ENCODE results near the gene SUGCT.

SUGCT gene

DNA sequence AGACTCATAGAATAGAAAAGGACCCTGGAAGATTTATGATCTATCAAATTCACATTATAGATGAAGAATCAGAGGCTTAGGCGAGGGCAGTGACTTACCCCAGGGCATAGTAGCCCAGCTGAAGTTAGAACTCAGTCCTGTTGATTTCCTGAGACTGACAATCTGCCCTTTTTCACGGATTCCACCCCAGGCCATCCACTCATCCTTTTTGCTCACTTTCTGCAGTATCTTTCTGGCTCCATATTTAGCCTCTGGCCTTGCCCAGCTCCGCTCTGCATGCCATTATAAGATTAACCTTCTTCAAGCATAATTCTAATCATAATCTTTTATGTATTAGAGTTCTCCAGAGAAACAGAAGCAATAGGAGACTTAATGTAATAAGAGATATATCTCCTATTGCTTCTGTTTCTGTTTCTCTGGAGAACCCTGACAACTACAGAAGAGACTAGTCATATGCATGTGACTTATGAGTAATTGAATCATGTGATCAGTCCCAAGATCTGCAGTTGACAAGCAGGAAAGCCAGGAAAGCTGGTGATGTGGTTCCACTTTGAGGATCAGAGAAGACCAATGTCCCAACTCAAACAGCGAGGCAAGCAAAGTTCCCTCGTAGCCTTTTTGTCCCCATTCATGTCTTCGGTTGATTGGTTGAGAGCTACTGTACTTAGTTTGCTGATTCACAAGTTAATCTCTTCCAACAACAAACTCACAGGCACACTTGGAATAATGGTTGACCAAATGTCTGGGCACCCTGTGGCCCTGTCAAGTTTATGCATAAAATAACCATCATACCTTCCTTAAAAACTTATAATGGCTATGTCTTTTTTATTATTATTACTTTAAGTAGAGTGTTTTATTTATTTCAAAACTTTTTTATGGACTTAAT is 412.1 kb downstream of the SUGCT start:
- Histone ChIP-seq H3K79me2 (ENCODE audit: insufficient read depth, low read length) (no peaks in the 10 kb centered on the region), H3K27me3 (ENCODE audit: insufficient read depth, low read length, poor library complexity, severe bottlenecking) (no peaks in the 10 kb centered on the region), H3K9ac (ENCODE audit: low read depth, low read length, poor library complexity, severe bottlenecking) (no peak overlapping the region), H3K4me3 (ENCODE audit: low read length, poor library complexity, severe bottlenecking) (no peak overlapping the region), H3K4me1 (ENCODE audit: insufficient read depth, low read length, poor library complexity, severe bottlenecking) (peaks cover 23% of the 10 kb centered on the region), H2AFZ (ENCODE audit: low read length) (no peak overlapping the region), H3F3A (ENCODE audit: low read depth) (no peaks in the 10 kb centered on the region), H3K9me3 (ENCODE audit: insufficient read depth, low read depth, low read length) (no peaks in the 10 kb centered on the region), H3K36me3 (ENCODE audit: insufficient read depth, low read length) (no peaks in the 10 kb centered on the region), H3K9me2 (replicated peaks; ENCODE audit: low read depth, low read length) (no peaks in the 10 kb centered on the region), H3K4me2 (ENCODE audit: low read depth, low read length, poor library complexity, severe bottlenecking) (no peak overlapping the region), H4K20me1 (ENCODE audit: insufficient read depth, low read length, poor library complexity, severe bottlenecking) (no peaks in the 10 kb centered on the region)
- TF ChIP-seq, protein P1, sequence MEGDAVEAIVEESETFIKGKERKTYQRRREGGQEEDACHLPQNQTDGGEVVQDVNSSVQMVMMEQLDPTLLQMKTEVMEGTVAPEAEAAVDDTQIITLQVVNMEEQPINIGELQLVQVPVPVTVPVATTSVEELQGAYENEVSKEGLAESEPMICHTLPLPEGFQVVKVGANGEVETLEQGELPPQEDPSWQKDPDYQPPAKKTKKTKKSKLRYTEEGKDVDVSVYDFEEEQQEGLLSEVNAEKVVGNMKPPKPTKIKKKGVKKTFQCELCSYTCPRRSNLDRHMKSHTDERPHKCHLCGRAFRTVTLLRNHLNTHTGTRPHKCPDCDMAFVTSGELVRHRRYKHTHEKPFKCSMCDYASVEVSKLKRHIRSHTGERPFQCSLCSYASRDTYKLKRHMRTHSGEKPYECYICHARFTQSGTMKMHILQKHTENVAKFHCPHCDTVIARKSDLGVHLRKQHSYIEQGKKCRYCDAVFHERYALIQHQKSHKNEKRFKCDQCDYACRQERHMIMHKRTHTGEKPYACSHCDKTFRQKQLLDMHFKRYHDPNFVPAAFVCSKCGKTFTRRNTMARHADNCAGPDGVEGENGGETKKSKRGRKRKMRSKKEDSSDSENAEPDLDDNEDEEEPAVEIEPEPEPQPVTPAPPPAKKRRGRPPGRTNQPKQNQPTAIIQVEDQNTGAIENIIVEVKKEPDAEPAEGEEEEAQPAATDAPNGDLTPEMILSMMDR (conservative IDR thresholded peaks at IDR 0.05; ENCODE audit: low read length) = no peak

- Histone ChIP-seq H4K20me1 (ENCODE audit: insufficient read depth, low read length, poor library complexity, severe bottlenecking) (no peaks in the 10 kb centered on the region), H3K4me3 (ENCODE audit: low read length, poor library complexity, severe bottlenecking) (no peak overlapping the region), H3K9me3 (ENCODE audit: insufficient read depth, low read depth, low read length) (no peaks in the 10 kb centered on the region), H3K79me2 (ENCODE audit: insufficient read depth, low read length) (no peaks in the 10 kb centered on the region), H3K4me1 (ENCODE audit: insufficient read depth, low read length, poor library complexity, severe bottlenecking) (peaks cover 41% of the 10 kb centered on the region), H3K9ac (ENCODE audit: low read depth, low read length, poor library complexity, severe bottlenecking) (no peak overlapping the region), H3F3A (ENCODE audit: low read depth) (no peaks in the 10 kb centered on the region), H3K4me2 (ENCODE audit: low read depth, low read length, poor library complexity, severe bottlenecking) (no peak overlapping the region), H3K27me3 (ENCODE audit: insufficient read depth, low read length, poor library complexity, severe bottlenecking) (no peaks in the 10 kb centered on the region), H2AFZ (ENCODE audit: low read length) (no peak overlapping the region), H3K36me3 (ENCODE audit: insufficient read depth, low read length) (no peaks in the 10 kb centered on the region), H3K9me2 (replicated peaks; ENCODE audit: low read depth, low read length) (no peaks in the 10 kb centered on the region)
- TF ChIP-seq, protein P1 (conservative IDR thresholded peaks at IDR 0.05; ENCODE audit: low read length) = no peak
- TF ChIP-seq EZH2phosphoT487 (IDR thresholded peaks at IDR 0.05; ENCODE audit: borderline replicate concordance) = no peak
Observed at GRCh38 chr7:40549372-40550039, 414.7 kb downstream of the SUGCT start.

GRCh38 chr7:40551685-40552576 is 417.1 kb downstream of the SUGCT start:
- Histone ChIP-seq H3K27me3 (ENCODE audit: insufficient read depth, low read length, poor library complexity, severe bottlenecking) (no peaks in the 10 kb centered on the region), H3F3A (ENCODE audit: low read depth) (no peaks in the 10 kb centered on the region), H3K9ac (ENCODE audit: low read depth, low read length, poor library complexity, severe bottlenecking) (peak overlapping the region; percentile 11), H3K9me2 (replicated peaks; ENCODE audit: low read depth, low read length) (no peaks in the 10 kb centered on the region), H4K20me1 (ENCODE audit: insufficient read depth, low read length, poor library complexity, severe bottlenecking) (no peaks in the 10 kb centered on the region), H3K36me3 (ENCODE audit: insufficient read depth, low read length) (no peaks in the 10 kb centered on the region), H3K9me3 (ENCODE audit: insufficient read depth, low read depth, low read length) (no peaks in the 10 kb centered on the region), H3K4me1 (ENCODE audit: insufficient read depth, low read length, poor library complexity, severe bottlenecking) (peaks cover 47% of the 10 kb centered on the region), H3K79me2 (ENCODE audit: insufficient read depth, low read length) (no peaks in the 10 kb centered on the region), H2AFZ (ENCODE audit: low read length) (peak overlapping the region; percentile 70), H3K4me3 (ENCODE audit: low read length, poor library complexity, severe bottlenecking) (peak overlapping the region; percentile 43), H3K4me2 (ENCODE audit: low read depth, low read length, poor library complexity, severe bottlenecking) (peak overlapping the region; percentile 70)
- no peak for TF ChIP-seq EZH2phosphoT487 (IDR thresholded peaks at IDR 0.05; ENCODE audit: borderline replicate concordance)
- TF ChIP-seq, protein P1 (conservative IDR thresholded peaks at IDR 0.05; ENCODE audit: low read length) = no peak
